GM12872 (cell line): ENCODE data around the gene PTPRO.

ENCODE experiments used
- CTCF ChIP-seq: IDR thresholded peaks from 3 replicates; pipeline ENCODE4 v1.5.1; 2011; ENCODE audit warnings: low read depth, mild to moderate bottlenecking, low read length, moderate library complexity; ENCODE audit not compliant: insufficient read depth

Gene PTPRO

GRCh38 chr12:15293731-15294130 lies 28.6 kb upstream of the PTPRO start:
- TF ChIP-seq CTCF = no peak

- no peak for TF ChIP-seq CTCF
Observed at GRCh38 chr12:15299947-15300346, 22.4 kb upstream of the PTPRO start.

GRCh38 chr12:15304296-15304695 lies 18.0 kb upstream of the PTPRO start:
- TF ChIP-seq CTCF = no peak

- TF ChIP-seq CTCF = no peak
Observed at GRCh38 chr12:15306605-15307004, 15.7 kb upstream of the PTPRO start.

GRCh38 chr12:15307079-15307478 lies 15.2 kb upstream of the PTPRO start:
- TF ChIP-seq CTCF = no peak

- no peak for TF ChIP-seq CTCF
Observed at GRCh38 chr12:15318841-15319240, 3.5 kb upstream of the PTPRO start.

GRCh38 chr12:15320881-15321280 lies 1.4 kb upstream of the PTPRO start:
- no peak for TF ChIP-seq CTCF

GRCh38 chr12:15323480-15323879 lies 1.2 kb downstream of the PTPRO start:
- TF ChIP-seq CTCF = no peak
